GM12878 (cell line): ENCODE measurements around the gene B3GAT1. TPM values are rescaled to one million over a fixed set of nuclear protein-coding genes. Genes with fewer than 3 reads are reported as not detected.

Experiments
- ATAC-seq: fragments of 200-7000 bp; cut with Tn5 transposase; 3 replicates; pipeline ENCODE4 v1.9.1; 2020; ENCODE audit warnings: mild to moderate bottlenecking, moderate library complexity
- BruUV-seq: library from RNA; stranded (reverse); fragments of 400-500 nt; replicated peaks from 2 replicates; lab custom pipeline; 2021; lab: Mats Ljungman, UMichigan
- CTCF ChIA-PET: fragments of 300-600 bp; sonication (Branson Sonifier 250); formaldehyde crosslinking; extraction: SDS; loops from one replicate; lab custom pipeline; 2021; ENCODE audit warnings: inconsistent platforms; lab: Yijun Ruan, JAX
- POLR2A ChIA-PET: fragments of 350-600 bp; formaldehyde crosslinking; extraction: SDS; loops from one replicate; lab custom pipeline; 2021; ENCODE audit warnings: inconsistent platforms; lab: Charles Lee
- RAD21 ChIA-PET: fragments of 300-600 bp; sonication (Branson Sonifier 250); formaldehyde crosslinking; loops from one replicate; lab custom pipeline; 2023; ENCODE audit warnings: antibody characterized with exemption; ENCODE audit not compliant: unreplicated experiment; lab: Charles Lee
- SMC1A ChIA-PET: fragments of 300-600 bp; sonication (Branson Sonifier 250); formaldehyde crosslinking; loops from one replicate; lab custom pipeline; 2023; ENCODE audit not compliant: unreplicated experiment, uncharacterized antibody; lab: Charles Lee
- DNase-seq: peaks from one replicate; pipeline ENCODE4 v3.0.0-alpha.2; 2011; ENCODE audit warnings: low read depth, low spot score
- FAIRE-seq: peaks from 3 replicates; lab custom pipeline; 2011; peaks lifted over from hg19 to GRCh38; lab: Jason Lieb, UNC
- H2AFZ ChIP-seq: 2 replicates; pipeline ENCODE4 v1.6.0; 2011; ENCODE audit warnings: low read depth, low read length, control low read depth; ENCODE audit not compliant: control insufficient read depth
- H3K27ac ChIP-seq: 2 replicates; pipeline ENCODE4 v1.5.1; 2011; ENCODE audit warnings: control low read depth; ENCODE audit not compliant: control insufficient read depth, insufficient read depth
- H3K27me3 ChIP-seq, 2 experiments: replicated peaks in 1 of 2; 2 replicates each; pipeline versions ENCODE4 v1.6.0 to v1.6.1; 2011; ENCODE audit warnings: low read length in 1 of 2; ENCODE audit not compliant: control insufficient read depth in 2 of 2, insufficient read depth in 2 of 2
- H3K36me3 ChIP-seq, 2 experiments: 2 replicates each; pipeline ENCODE4 v1.5.1; 2011; ENCODE audit warnings: low read length in 1 of 2; ENCODE audit not compliant: control insufficient read depth in 2 of 2, insufficient read depth in 2 of 2
- H3K4me1 ChIP-seq: 2 replicates; pipeline ENCODE4 v1.6.1; 2011; ENCODE audit warnings: mild to moderate bottlenecking, low read length, moderate library complexity, mixed read lengths; ENCODE audit not compliant: control insufficient read depth, insufficient read depth
- H3K4me2 ChIP-seq: 2 replicates; pipeline ENCODE4 v1.6.0; 2011; ENCODE audit warnings: control low read depth; ENCODE audit not compliant: control insufficient read depth, insufficient read depth
- H3K4me3 ChIP-seq: fragments of 200-600 bp; sonication (generic); 2 replicates; pipeline ENCODE4 v1.5.1; 2016
- H3K79me2 ChIP-seq: 2 replicates; pipeline ENCODE4 v1.6.0; 2011; ENCODE audit warnings: low read length; ENCODE audit not compliant: control insufficient read depth, insufficient read depth
- H3K9ac ChIP-seq: 2 replicates; pipeline ENCODE4 v1.8.0; 2011; ENCODE audit warnings: low read length, control low read depth, mixed read lengths; ENCODE audit not compliant: control insufficient read depth, insufficient read depth
- H3K9me3 ChIP-seq: replicated peaks from 3 replicates; pipeline ENCODE4 v1.5.1; 2011; ENCODE audit warnings: mild to moderate bottlenecking, low read length; ENCODE audit not compliant: control insufficient read depth, insufficient read depth
- H4K20me1 ChIP-seq: 2 replicates; pipeline ENCODE4 v1.6.0; 2011; ENCODE audit not compliant: control insufficient read depth, insufficient read depth
- EGR1 ChIP-seq, 2 experiments: IDR thresholded peaks; 1 replicate in 1 of 2; 2 replicates in 1 of 2; pipeline ENCODE4 v1.6.1; 2011 to 2012; ENCODE audit warnings: low read depth in 2 of 2, low read length in 2 of 2, borderline replicate concordance in 1 of 2, mild to moderate bottlenecking in 1 of 2, moderate library complexity in 1 of 2
- FOXM1 ChIP-seq: IDR thresholded peaks from 2 replicates; pipeline ENCODE4 v1.6.1; 2012; ENCODE audit warnings: low read depth, mild to moderate bottlenecking, inconsistent platforms, low read length, moderate library complexity
- GABPA ChIP-seq: IDR thresholded peaks from 2 replicates; pipeline ENCODE4 v1.6.1; 2014; ENCODE audit warnings: antibody characterized with exemption, low read depth, mild to moderate bottlenecking, inconsistent platforms
- IKZF1 ChIP-seq: fragments of 450-650 bp; conservative IDR thresholded peaks from 2 replicates; pipeline ENCODE4 v1.6.1; 2017; ENCODE audit warnings: antibody characterized with exemption, mild to moderate bottlenecking
- JUND ChIP-seq: IDR thresholded peaks from 2 replicates; pipeline ENCODE4 v1.6.1; 2012; ENCODE audit warnings: low read depth, mild to moderate bottlenecking, low read length, improper control_type of control experiment, moderate library complexity
- KAT2A ChIP-seq: conservative IDR thresholded peaks from 2 replicates; pipeline ENCODE4 v1.6.1; 2011; ENCODE audit warnings: low read depth, low read length; ENCODE audit not compliant: control insufficient read depth
- KLF5 ChIP-seq: fragments of 450-650 bp; IDR thresholded peaks from 2 replicates; pipeline ENCODE4 v1.6.1; 2014; ENCODE audit warnings: mild to moderate bottlenecking; ENCODE audit not compliant: partially characterized antibody
- MEF2A ChIP-seq: IDR thresholded peaks from 2 replicates; pipeline ENCODE4 v1.6.1; 2011; ENCODE audit warnings: low read depth, mild to moderate bottlenecking, low read length, moderate library complexity; ENCODE audit not compliant: insufficient read depth
- MTA3 ChIP-seq: IDR thresholded peaks from 2 replicates; pipeline ENCODE4 v1.6.1; 2012; ENCODE audit warnings: low read length, inconsistent platforms, borderline replicate concordance
- MXI1 ChIP-seq: fragments of 150-350 bp; IDR thresholded peaks from 2 replicates; pipeline ENCODE4 v1.6.1; 2011; ENCODE audit warnings: low read depth, mild to moderate bottlenecking, inconsistent platforms, low read length, improper control_type of control experiment
- NFYB ChIP-seq: IDR thresholded peaks from 2 replicates; pipeline ENCODE4 v1.6.1; 2011; ENCODE audit warnings: low read depth, mild to moderate bottlenecking, low read length, improper control_type of control experiment, moderate library complexity; ENCODE audit not compliant: insufficient read depth
- PAX8 ChIP-seq: fragments of 450-650 bp; IDR thresholded peaks from 2 replicates; pipeline ENCODE4 v1.6.1; 2017; ENCODE audit warnings: mild to moderate bottlenecking, moderate library complexity
- POLR2AphosphoS2 ChIP-seq: IDR thresholded peaks from 2 replicates; pipeline ENCODE4 v1.6.1; 2011; ENCODE audit warnings: low read depth, mild to moderate bottlenecking, low read length, improper control_type of control experiment, moderate library complexity
- STAT3 ChIP-seq: IDR thresholded peaks from 2 replicates; pipeline ENCODE4 v1.6.1; 2011; ENCODE audit warnings: low read depth, low read length, improper control_type of control experiment
- USF1 ChIP-seq: IDR thresholded peaks from 2 replicates; pipeline ENCODE4 v1.6.1; 2011; ENCODE audit warnings: borderline replicate concordance, low read depth, mild to moderate bottlenecking, moderate library complexity, mixed read lengths, low read length; ENCODE audit not compliant: insufficient read depth; ENCODE audit errors: extremely low read length
- ZNF217 ChIP-seq: fragments of 450-650 bp; IDR thresholded peaks from 2 replicates; pipeline ENCODE4 v1.6.1; 2017; ENCODE audit warnings: antibody characterized with exemption, mild to moderate bottlenecking
- WGBS: methylation state at CpG from one replicate; pipeline ENCODE4 v1.1.6; 2016; ENCODE audit warnings: low lambda C conversion rate; ENCODE audit not compliant: insufficient replicate concordance, insufficient coverage; ENCODE audit errors: missing lambda C conversion rate; 5-methylcytosine and 5-hydroxymethylcytosine counted together
- in situ Hi-C: fragments of 300-500 bp; cut with MboI; formaldehyde crosslinking; loops from 9 replicates; pipeline ENCODE4 v1.14.3; 2018; ENCODE audit warnings: mixed read lengths
- intact Hi-C: fragments of 100-400 bp; cut with micrococcal nuclease; formaldehyde crosslinking; loops from one replicate; pipeline ENCODE4 v1.14.2; 2022; ENCODE audit not compliant: unreplicated experiment
- polyA plus RNA-seq, 11 experiments: library from polyadenylated mRNA; depleted of rRNA in 4 of 11; unstranded in 6 of 11; stranded (reverse) in 5 of 11; fragments of >200 nt; fragmentation: Nextera tagmentation in 4 of 11; fragmentation: Illumina TruSeq in 1 of 11; extraction: Ambion mirVana in 4 of 11; extraction: Trizol in 1 of 11; gene quantifications; 1 replicate in 1 of 11; 2 replicates in 10 of 11; pipeline versions ENCODE4 v1.2.1 to v1.2.3, GENCODE V29; 2011 to 2016; ENCODE audit warnings: inconsistent platforms in 2 of 11, missing spikeins in 2 of 11, low read depth in 1 of 11
- total RNA-seq, 4 experiments: library from RNA; depleted of rRNA in 3 of 4; stranded (reverse); fragments of >200 nt in 3 of 4; fragmentation: Illumina TruSeq in 1 of 4; extraction: Trizol in 1 of 4; gene quantifications; 2 replicates each; pipeline versions ENCODE4 v1.2.1 to v1.2.3, GENCODE V29; 2013 to 2021
- TF ChIP-seq, protein P1 (sequence below): fragments of 450-650 bp; IDR thresholded peaks from 2 replicates; pipeline ENCODE4 v1.6.1; 2017; ENCODE audit warnings: antibody characterized with exemption, mild to moderate bottlenecking, moderate library complexity
- TF ChIP-seq, protein P2 (sequence below): IDR thresholded peaks from 2 replicates; pipeline ENCODE4 v1.6.1; 2011; ENCODE audit warnings: mild to moderate bottlenecking, low read depth, low read length, moderate library complexity; ENCODE audit not compliant: insufficient replicate concordance

Gene B3GAT1
- total and polyA plus RNA-seq, 10 of the 15 experiments (the other 5 are each of a cell fraction or from before 2014, with no cell fraction given), result 0.05 TPM; not detected in 9

DNA sequence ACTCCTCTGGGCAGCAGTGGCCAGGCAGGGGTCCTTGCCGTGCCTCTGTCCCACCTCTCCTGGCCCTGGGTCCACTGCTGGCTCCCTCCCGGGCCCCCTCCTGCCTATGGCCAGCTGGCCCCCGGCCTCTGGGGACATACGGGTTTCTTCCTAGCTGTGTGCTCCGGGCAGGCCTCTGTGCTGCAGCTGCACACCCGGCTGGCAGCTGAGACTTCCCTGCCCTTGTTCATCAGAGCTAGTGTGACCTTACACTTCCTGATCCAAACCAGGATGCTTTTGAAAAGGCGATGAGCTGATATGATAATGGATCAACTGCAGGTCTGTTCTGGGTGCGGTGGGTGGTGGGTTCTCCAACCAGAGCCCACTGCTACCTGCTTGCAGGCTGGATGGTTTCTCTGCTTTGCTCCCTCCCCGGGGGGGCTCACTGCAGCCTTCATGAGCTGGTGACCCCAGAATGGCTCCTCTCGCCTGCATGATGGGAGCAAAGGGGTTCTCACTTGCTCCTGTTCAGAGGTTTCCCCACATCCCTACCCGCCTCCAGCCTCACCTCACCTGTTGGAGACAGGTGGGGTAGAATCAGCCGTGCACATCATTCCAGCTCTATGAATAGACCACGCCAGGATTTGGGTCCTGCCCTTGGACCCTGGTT lies 13.3 kb downstream of the B3GAT1 start (continued):
- TF ChIP-seq USF1, result no peak
- TF ChIP-seq, protein P1, sequence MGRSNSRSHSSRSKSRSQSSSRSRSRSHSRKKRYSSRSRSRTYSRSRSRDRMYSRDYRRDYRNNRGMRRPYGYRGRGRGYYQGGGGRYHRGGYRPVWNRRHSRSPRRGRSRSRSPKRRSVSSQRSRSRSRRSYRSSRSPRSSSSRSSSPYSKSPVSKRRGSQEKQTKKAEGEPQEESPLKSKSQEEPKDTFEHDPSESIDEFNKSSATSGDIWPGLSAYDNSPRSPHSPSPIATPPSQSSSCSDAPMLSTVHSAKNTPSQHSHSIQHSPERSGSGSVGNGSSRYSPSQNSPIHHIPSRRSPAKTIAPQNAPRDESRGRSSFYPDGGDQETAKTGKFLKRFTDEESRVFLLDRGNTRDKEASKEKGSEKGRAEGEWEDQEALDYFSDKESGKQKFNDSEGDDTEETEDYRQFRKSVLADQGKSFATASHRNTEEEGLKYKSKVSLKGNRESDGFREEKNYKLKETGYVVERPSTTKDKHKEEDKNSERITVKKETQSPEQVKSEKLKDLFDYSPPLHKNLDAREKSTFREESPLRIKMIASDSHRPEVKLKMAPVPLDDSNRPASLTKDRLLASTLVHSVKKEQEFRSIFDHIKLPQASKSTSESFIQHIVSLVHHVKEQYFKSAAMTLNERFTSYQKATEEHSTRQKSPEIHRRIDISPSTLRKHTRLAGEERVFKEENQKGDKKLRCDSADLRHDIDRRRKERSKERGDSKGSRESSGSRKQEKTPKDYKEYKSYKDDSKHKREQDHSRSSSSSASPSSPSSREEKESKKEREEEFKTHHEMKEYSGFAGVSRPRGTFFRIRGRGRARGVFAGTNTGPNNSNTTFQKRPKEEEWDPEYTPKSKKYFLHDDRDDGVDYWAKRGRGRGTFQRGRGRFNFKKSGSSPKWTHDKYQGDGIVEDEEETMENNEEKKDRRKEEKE, result no peak
- no peak for TF ChIP-seq NFYB
- TF ChIP-seq MTA3, result no peak
- no peak for TF ChIP-seq JUND

GRCh38 chr11:134398079-134398444 lies 14.0 kb downstream of the B3GAT1 start:
- intact Hi-C loops (no loop called here), in situ Hi-C loops (no loop called here)
- Histone ChIP-seq H3K79me2 (no peaks in the 10 kb centered on the region), H3K9me3 (no peaks in the 10 kb centered on the region), H3K9ac (no peak overlapping the region), H3K4me1 (no peaks in the 10 kb centered on the region), H3K27me3 (no peaks in the 10 kb centered on the region; a peak in 2 of 4 replicates), H2AFZ (no peak overlapping the region), H3K4me2 (no peak overlapping the region), H4K20me1 (no peaks in the 10 kb centered on the region), H3K36me3 (no peaks in the 10 kb centered on the region), H3K27ac (no peak overlapping the region), H3K4me3 (no peak overlapping the region)
- ChIA-PET SMC1A (no interaction called here), RAD21 (no interaction called here), POLR2A (no interaction called here), CTCF (no interaction called here)
- no TSS peak for BruUV-seq
- ATAC-seq (no peak), FAIRE-seq (no peak), DNase-seq (no peak)
- 32% methylated on average over 11 of the region's 11 CpGs for WGBS
- TF ChIP-seq KAT2A (no peak), EGR1 (IDR thresholded peaks at IDR 0.05; ENCODE audit: borderline replicate concordance in 1 of 2, low read depth in 2 of 2, low read length in 2 of 2) (no peak), GABPA (no peak), FOXM1 (no peak), IKZF1 (no peak), PAX8 (no peak), POLR2AphosphoS2 (no peak), ZNF217 (no peak), STAT3 (no peak), KLF5 (no peak), MEF2A (no peak), MXI1 (no peak)
- TF ChIP-seq, protein P2, sequence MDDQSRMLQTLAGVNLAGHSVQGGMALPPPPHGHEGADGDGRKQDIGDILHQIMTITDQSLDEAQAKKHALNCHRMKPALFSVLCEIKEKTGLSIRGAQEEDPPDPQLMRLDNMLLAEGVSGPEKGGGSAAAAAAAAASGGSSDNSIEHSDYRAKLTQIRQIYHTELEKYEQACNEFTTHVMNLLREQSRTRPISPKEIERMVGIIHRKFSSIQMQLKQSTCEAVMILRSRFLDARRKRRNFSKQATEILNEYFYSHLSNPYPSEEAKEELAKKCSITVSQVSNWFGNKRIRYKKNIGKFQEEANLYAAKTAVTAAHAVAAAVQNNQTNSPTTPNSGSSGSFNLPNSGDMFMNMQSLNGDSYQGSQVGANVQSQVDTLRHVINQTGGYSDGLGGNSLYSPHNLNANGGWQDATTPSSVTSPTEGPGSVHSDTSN, result no peak
